ENCODE data around the gene PIP4K2C.

The PIP4K2C gene

GRCh38 chr12:57621497-57622292, 30.7 kb downstream of the PIP4K2C start:
- DNase-seq (ENCODE audit: low spot score): peak; percentile 26

GRCh38 chr12:57622293-57623245, 31.6 kb downstream of the PIP4K2C start:
- DNase-seq (ENCODE audit: low spot score): no peak

- no peak for DNase-seq (ENCODE audit: low spot score)
These were observed 32.4 kb downstream of the PIP4K2C start for GRCh38 chr12:57623385-57623784.

GRCh38 chr12:57623811-57624390, 32.9 kb downstream of the PIP4K2C start:
- DNase-seq (ENCODE audit: low spot score): no peak

- no peak for DNase-seq (ENCODE audit: low spot score)
These were observed 33.6 kb downstream of the PIP4K2C start for GRCh38 chr12:57624441-57625220.

- no peak for DNase-seq (ENCODE audit: low spot score)
These were observed 34.5 kb downstream of the PIP4K2C start for GRCh38 chr12:57625261-57626032.

GRCh38 chr12:57626111-57626920, 35.3 kb downstream of the PIP4K2C start:
- no peak for DNase-seq (ENCODE audit: low spot score)

GRCh38 chr12:57626921-57627445, 36.0 kb downstream of the PIP4K2C start:
- DNase-seq (ENCODE audit: low spot score): no peak

- no peak for DNase-seq (ENCODE audit: low spot score)
These were observed 36.7 kb downstream of the PIP4K2C start for GRCh38 chr12:57627501-57628279.

GRCh38 chr12:57628280-57629191, 37.5 kb downstream of the PIP4K2C start:
- no peak for DNase-seq (ENCODE audit: low spot score)

GRCh38 chr12:57629897-57630471, 39.0 kb downstream of the PIP4K2C start:
- no peak for DNase-seq (ENCODE audit: low spot score)

- no peak for DNase-seq (ENCODE audit: low spot score)
These were observed 40.0 kb downstream of the PIP4K2C start for GRCh38 chr12:57630891-57631433.

- no peak for DNase-seq (ENCODE audit: low spot score)
These were observed 40.6 kb downstream of the PIP4K2C start for GRCh38 chr12:57631566-57632072.

- no peak for DNase-seq (ENCODE audit: low spot score)
These were observed 41.3 kb downstream of the PIP4K2C start for GRCh38 chr12:57632073-57632957.

- DNase-seq (ENCODE audit: low spot score): peak; percentile 57
These were observed 42.2 kb downstream of the PIP4K2C start, which contains the start of gene B4GALNT1 for GRCh38 chr12:57632958-57633840. B4GALNT1 (minus strand) TSS chr12:57633201; CDS start chr12:57632132, 1,069 bp downstream.

Data from kidney tubule cell (primary cell).